ENCODE data around the gene GNS. TPM values are rescaled to one million over a fixed set of nuclear protein-coding genes. Genes with fewer than 3 reads are reported as not detected.

GNS gene
- total and polyA plus RNA-seq, 10 of the 15 experiments (the other 5 are each of a cell fraction or from before 2014, with no cell fraction given) = 4.1 to 33.8 (median 19.1) TPM

DNA sequence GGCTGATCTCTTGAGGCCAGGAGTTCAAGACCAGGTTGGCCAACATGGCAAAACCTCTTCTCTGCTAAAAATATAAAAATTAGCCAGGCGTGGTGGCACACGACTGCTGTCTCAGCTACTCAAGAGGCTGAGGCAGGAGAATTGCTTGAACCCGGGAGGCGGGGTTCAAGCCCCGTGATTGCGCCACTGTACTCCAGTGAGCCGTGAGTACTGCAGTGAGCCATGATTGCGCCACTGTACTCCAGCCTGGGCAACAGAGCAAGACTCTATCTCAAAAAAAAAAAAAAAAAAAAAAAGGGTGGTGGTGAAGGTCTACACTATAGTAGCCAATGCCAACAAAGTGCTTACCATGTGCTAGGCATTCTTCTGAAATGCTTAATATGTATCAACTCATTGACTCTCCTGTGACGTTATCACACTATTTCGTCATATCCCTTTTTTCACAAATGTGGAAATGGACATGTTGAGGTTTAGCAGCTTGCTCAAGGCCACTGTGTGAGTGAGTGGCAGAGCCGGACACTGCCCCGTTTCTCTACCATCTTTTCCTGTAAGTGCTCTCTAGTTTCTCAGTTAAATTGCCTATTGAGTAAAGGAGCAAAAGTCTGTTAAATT is 59.6 kb downstream of the GNS start:
- Histone ChIP-seq H3K79me2 (ENCODE audit: control insufficient read depth, insufficient read depth, low read length) (0 out of 2 replicates have a peak, but pooled peaks cover 2% of the 10 kb centered on the region), H3K4me2 (ENCODE audit: control insufficient read depth, insufficient read depth) (no peak overlapping the region), H3K4me1 (ENCODE audit: control insufficient read depth, insufficient read depth, low read length) (0 out of 2 replicates have a peak, but pooled peaks cover 3% of the 10 kb centered on the region), H3K27ac (ENCODE audit: control insufficient read depth, insufficient read depth) (no peak overlapping the region), H3K36me3 (ENCODE audit: control insufficient read depth in 2 of 2, insufficient read depth in 2 of 2, low read length in 1 of 2) (peaks cover 8 to 10% of the 10 kb centered on the region in 2 experiments; a peak in 3 of 4 replicates), H2AFZ (ENCODE audit: control insufficient read depth, low read depth, low read length) (no peak overlapping the region), H3K9me3 (replicated peaks; ENCODE audit: control insufficient read depth, insufficient read depth, low read length) (no peaks in the 10 kb centered on the region), H4K20me1 (ENCODE audit: control insufficient read depth, insufficient read depth) (no peaks in the 10 kb centered on the region), H3K27me3 (replicated peaks in 1 of 2; ENCODE audit: control insufficient read depth in 2 of 2, insufficient read depth in 2 of 2, low read length in 1 of 2) (no peaks in the 10 kb centered on the region), H3K9ac (ENCODE audit: control insufficient read depth, insufficient read depth, low read length) (no peak overlapping the region), H3K4me3 (no peak overlapping the region)
- CTCF ChIA-PET = interaction anchor here (0.7 to 4.2 kb wide), 3 partner anchors 150 to 163 kb away, joined by 3 to 45 read pairs (median 3); no protein-coding TSS in a partner anchor
- in situ Hi-C loops (cut with MboI) = loop anchor here (5.0 kb wide), 1 partner anchor 142 kb away; no protein-coding TSS in a partner anchor
- FAIRE-seq (no peak), DNase-seq (ENCODE audit: low read depth, low spot score) (no peak), ATAC-seq (no peak)
- no TSS peak for BruUV-seq (replicated peaks)
- intact Hi-C loops (cut with micrococcal nuclease; ENCODE audit: unreplicated experiment) = loop anchor here (2.0 kb wide), 1 partner anchor 89 kb away; the partner anchor contains the start of gene RASSF3
- RAD21 ChIA-PET (ENCODE audit: unreplicated experiment) = interaction anchor here (0.7 kb wide), 1 partner anchor 150 kb away, joined by 5 read pairs; no protein-coding TSS in a partner anchor
- POLR2A ChIA-PET = interaction anchor here (1.2 kb wide), 1 partner anchor 90 kb away, joined by 3 read pairs; no protein-coding TSS in a partner anchor
- 98% methylated on average over 12 of the region's 12 CpGs for WGBS (ENCODE audit: insufficient coverage, insufficient replicate concordance, low lambda C conversion rate, missing lambda C conversion rate)
- SMC1A ChIA-PET (ENCODE audit: uncharacterized antibody, unreplicated experiment) = interaction anchor here (1.3 to 3.1 kb wide), 2 partner anchors 36 to 150 kb away, joined by 4 to 14 read pairs; no protein-coding TSS in a partner anchor
- TF ChIP-seq EGR1 (IDR thresholded peaks at IDR 0.05; ENCODE audit: borderline replicate concordance in 1 of 2, low read depth in 2 of 2, low read length in 2 of 2) (no peak), LARP7 (IDR thresholded peaks at IDR 0.05) (no peak), NFYA (IDR thresholded peaks at IDR 0.05; ENCODE audit: borderline replicate concordance, low read depth, low read length) (no peak), CREM (IDR thresholded peaks at IDR 0.05; ENCODE audit: low read depth) (no peak), ZNF24 (IDR thresholded peaks at IDR 0.05) (no peak), SIX5 (IDR thresholded peaks at IDR 0.05; ENCODE audit: low read depth, low read length, severe bottlenecking) (no peak), ASH2L (IDR thresholded peaks at IDR 0.05; ENCODE audit: borderline replicate concordance, low read depth) (no peak), CHD4 (IDR thresholded peaks at IDR 0.05) (no peak)
- TF ChIP-seq, protein P1, sequence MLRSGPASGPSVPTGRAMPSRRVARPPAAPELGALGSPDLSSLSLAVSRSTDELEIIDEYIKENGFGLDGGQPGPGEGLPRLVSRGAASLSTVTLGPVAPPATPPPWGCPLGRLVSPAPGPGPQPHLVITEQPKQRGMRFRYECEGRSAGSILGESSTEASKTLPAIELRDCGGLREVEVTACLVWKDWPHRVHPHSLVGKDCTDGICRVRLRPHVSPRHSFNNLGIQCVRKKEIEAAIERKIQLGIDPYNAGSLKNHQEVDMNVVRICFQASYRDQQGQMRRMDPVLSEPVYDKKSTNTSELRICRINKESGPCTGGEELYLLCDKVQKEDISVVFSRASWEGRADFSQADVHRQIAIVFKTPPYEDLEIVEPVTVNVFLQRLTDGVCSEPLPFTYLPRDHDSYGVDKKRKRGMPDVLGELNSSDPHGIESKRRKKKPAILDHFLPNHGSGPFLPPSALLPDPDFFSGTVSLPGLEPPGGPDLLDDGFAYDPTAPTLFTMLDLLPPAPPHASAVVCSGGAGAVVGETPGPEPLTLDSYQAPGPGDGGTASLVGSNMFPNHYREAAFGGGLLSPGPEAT (IDR thresholded peaks at IDR 0.05; ENCODE audit: low read depth) = no peak
- TF ChIP-seq, protein P2, sequence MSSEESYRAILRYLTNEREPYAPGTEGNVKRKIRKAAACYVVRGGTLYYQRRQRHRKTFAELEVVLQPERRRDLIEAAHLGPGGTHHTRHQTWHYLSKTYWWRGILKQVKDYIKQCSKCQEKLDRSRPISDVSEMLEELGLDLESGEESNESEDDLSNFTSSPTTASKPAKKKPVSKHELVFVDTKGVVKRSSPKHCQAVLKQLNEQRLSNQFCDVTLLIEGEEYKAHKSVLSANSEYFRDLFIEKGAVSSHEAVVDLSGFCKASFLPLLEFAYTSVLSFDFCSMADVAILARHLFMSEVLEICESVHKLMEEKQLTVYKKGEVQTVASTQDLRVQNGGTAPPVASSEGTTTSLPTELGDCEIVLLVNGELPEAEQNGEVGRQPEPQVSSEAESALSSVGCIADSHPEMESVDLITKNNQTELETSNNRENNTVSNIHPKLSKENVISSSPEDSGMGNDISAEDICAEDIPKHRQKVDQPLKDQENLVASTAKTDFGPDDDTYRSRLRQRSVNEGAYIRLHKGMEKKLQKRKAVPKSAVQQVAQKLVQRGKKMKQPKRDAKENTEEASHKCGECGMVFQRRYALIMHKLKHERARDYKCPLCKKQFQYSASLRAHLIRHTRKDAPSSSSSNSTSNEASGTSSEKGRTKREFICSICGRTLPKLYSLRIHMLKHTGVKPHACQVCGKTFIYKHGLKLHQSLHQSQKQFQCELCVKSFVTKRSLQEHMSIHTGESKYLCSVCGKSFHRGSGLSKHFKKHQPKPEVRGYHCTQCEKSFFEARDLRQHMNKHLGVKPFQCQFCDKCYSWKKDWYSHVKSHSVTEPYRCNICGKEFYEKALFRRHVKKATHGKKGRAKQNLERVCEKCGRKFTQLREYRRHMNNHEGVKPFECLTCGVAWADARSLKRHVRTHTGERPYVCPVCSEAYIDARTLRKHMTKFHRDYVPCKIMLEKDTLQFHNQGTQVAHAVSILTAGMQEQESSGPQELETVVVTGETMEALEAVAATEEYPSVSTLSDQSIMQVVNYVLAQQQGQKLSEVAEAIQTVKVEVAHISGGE (CRISPR knock-in tag; IDR thresholded peaks at IDR 0.05) = no peak
- TF ChIP-seq, protein P3, sequence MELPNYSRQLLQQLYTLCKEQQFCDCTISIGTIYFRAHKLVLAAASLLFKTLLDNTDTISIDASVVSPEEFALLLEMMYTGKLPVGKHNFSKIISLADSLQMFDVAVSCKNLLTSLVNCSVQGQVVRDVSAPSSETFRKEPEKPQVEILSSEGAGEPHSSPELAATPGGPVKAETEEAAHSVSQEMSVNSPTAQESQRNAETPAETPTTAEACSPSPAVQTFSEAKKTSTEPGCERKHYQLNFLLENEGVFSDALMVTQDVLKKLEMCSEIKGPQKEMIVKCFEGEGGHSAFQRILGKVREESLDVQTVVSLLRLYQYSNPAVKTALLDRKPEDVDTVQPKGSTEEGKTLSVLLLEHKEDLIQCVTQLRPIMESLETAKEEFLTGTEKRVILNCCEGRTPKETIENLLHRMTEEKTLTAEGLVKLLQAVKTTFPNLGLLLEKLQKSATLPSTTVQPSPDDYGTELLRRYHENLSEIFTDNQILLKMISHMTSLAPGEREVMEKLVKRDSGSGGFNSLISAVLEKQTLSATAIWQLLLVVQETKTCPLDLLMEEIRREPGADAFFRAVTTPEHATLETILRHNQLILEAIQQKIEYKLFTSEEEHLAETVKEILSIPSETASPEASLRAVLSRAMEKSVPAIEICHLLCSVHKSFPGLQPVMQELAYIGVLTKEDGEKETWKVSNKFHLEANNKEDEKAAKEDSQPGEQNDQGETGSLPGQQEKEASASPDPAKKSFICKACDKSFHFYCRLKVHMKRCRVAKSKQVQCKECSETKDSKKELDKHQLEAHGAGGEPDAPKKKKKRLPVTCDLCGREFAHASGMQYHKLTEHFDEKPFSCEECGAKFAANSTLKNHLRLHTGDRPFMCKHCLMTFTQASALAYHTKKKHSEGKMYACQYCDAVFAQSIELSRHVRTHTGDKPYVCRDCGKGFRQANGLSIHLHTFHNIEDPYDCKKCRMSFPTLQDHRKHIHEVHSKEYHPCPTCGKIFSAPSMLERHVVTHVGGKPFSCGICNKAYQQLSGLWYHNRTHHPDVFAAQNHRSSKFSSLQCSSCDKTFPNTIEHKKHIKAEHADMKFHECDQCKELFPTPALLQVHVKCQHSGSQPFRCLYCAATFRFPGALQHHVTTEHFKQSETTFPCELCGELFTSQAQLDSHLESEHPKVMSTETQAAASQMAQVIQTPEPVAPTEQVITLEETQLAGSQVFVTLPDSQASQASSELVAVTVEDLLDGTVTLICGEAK (IDR thresholded peaks at IDR 0.05; ENCODE audit: borderline replicate concordance) = no peak

All from GM12878 (cell line).